ENCODE data around the gene E2F8.
"Not testable (repeated sequence)": the region's sequence is repeated elsewhere in the genome, so short reads cannot be mapped to it uniquely, and the experiment has no call there.

E2F8 gene

GRCh38 chr11:19259487-19260345 is 19.0 kb upstream of the E2F8 start:
- H3K9me3 ChIP-seq (ENCODE audit: low read depth, low read length) = no peaks in the 10 kb centered on the region
- DNase-seq (ENCODE audit: low read depth, low spot score) = no peak
- no peak overlapping the region for H3K4me3 ChIP-seq
- no peaks in the 10 kb centered on the region for H3K36me3 ChIP-seq (ENCODE audit: insufficient read depth, low read length)
- no peak overlapping the region for H3K27ac ChIP-seq
- TF ChIP-seq FOXP2 (optimal IDR thresholded peaks at IDR 0.05; ENCODE audit: control extremely low read depth, extremely low read length, insufficient read depth) = no peak
- TF ChIP-seq POLR2AphosphoS5 (IDR thresholded peaks at IDR 0.05; ENCODE audit: borderline replicate concordance, low read depth, low read length) = no peak
- TF ChIP-seq EZH2 (IDR thresholded peaks at IDR 0.05) = no peak
- no peak overlapping the region for H3K9ac ChIP-seq (ENCODE audit: insufficient read length)

- TF ChIP-seq FOXP2 (optimal IDR thresholded peaks at IDR 0.05; ENCODE audit: control extremely low read depth, extremely low read length, insufficient read depth) (no peak), POLR2AphosphoS5 (IDR thresholded peaks at IDR 0.05; ENCODE audit: borderline replicate concordance, low read depth, low read length) (no peak), EZH2 (IDR thresholded peaks at IDR 0.05) (no peak)
- no peak overlapping the region for H3K9ac ChIP-seq (ENCODE audit: insufficient read length)
Observed at GRCh38 chr11:19258641-19259230, 18.0 kb upstream of the E2F8 start.

DNA sequence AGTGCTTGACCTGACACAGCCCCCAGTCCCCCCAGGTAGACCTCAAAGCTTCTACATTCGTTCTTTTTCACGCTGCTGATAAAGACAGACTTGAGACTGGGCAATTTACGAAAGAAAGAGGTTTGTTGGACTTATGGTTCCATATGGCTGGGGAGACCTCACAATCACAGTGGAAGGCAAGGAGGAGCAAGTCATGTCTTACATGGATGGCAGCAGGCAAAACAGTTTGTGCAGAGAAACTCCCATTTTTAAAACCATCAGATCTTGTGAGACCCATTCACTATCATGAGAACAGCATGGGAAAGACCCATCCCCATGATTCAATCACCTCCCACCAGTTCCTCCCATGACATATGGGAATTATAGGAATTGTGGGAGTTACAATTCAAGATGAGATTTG is 13.7 kb upstream of the E2F8 start:
- H3K9ac ChIP-seq (ENCODE audit: insufficient read length); H3K9me3 ChIP-seq (ENCODE audit: low read depth, low read length); DNase-seq (ENCODE audit: low read depth, low spot score); H3K27ac ChIP-seq; H3K36me3 ChIP-seq (ENCODE audit: insufficient read depth, low read length); H3K4me3 ChIP-seq: not testable (repeated sequence)

More at GRCh38 chr11:19258641-19259230, 18.0 kb upstream of the E2F8 start:
- Histone ChIP-seq H3K36me3 (ENCODE audit: insufficient read depth, low read length) (no peaks in the 10 kb centered on the region), H3K27ac (no peak overlapping the region), H3K4me3 (no peak overlapping the region), H3K9me3 (ENCODE audit: low read depth, low read length) (no peaks in the 10 kb centered on the region)
- DNase-seq (ENCODE audit: low read depth, low spot score) = no peak

GRCh38 chr11:19253817-19254216 is 13.1 kb upstream of the E2F8 start:
- no peak for DNase-seq (ENCODE audit: low read depth, low spot score)
- no peaks in the 10 kb centered on the region for H3K36me3 ChIP-seq (ENCODE audit: insufficient read depth, low read length)
- H3K9ac ChIP-seq (ENCODE audit: insufficient read length) = no peak overlapping the region
- H3K4me3 ChIP-seq = no peak overlapping the region
- no peaks in the 10 kb centered on the region for H3K9me3 ChIP-seq (ENCODE audit: low read depth, low read length)
- H3K27ac ChIP-seq = no peak overlapping the region
- TF ChIP-seq EZH2 (IDR thresholded peaks at IDR 0.05) (no peak), FOXP2 (optimal IDR thresholded peaks at IDR 0.05; ENCODE audit: control extremely low read depth, extremely low read length, insufficient read depth) (no peak)

DNA sequence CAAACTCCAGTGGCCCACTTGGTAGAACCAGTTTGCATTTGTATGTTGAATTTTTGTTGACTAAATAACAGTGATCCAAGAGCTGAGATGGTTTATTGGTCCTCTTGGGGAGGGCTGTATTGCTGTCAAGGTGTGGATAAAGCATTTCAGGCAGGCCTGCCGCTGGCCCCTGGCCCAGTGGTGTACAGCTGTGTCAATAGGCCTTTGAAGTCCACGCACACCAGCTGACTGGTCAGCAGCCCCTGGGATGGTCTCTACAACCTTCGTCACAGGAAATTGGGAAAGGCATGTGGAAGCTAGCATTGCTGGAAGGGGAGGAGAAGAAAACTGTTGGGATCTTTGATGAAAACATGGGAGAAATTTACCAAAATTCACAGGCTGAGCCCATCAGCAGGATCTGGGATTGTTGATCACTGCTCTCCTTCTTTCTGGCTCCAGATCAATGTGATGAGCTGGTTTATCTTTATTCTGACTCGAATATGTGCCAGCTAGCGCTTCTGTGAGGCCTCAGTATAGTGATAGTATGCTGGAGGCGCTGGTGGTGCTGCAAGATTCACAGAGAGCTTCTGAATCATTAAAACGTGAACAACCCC is 12.5 kb upstream of the E2F8 start:
- Histone ChIP-seq H3K4me3 (no peak overlapping the region), H3K27ac (no peak overlapping the region), H3K9me3 (ENCODE audit: low read depth, low read length) (no peaks in the 10 kb centered on the region), H3K36me3 (ENCODE audit: insufficient read depth, low read length) (no peaks in the 10 kb centered on the region), H3K9ac (ENCODE audit: insufficient read length) (no peak overlapping the region)
- TF ChIP-seq FOXP2 (optimal IDR thresholded peaks at IDR 0.05; ENCODE audit: control extremely low read depth, extremely low read length, insufficient read depth) (no peak), EZH2 (IDR thresholded peaks at IDR 0.05) (no peak)
- no peak for DNase-seq (ENCODE audit: low read depth, low spot score)

- Histone ChIP-seq H3K27ac (no peak overlapping the region), H3K9ac (ENCODE audit: insufficient read length) (no peak overlapping the region), H3K36me3 (ENCODE audit: insufficient read depth, low read length) (no peaks in the 10 kb centered on the region), H3K4me3 (no peak overlapping the region), H3K9me3 (ENCODE audit: low read depth, low read length) (no peaks in the 10 kb centered on the region)
- TF ChIP-seq FOXP2 (optimal IDR thresholded peaks at IDR 0.05; ENCODE audit: control extremely low read depth, extremely low read length, insufficient read depth) (no peak), POLR2AphosphoS5 (IDR thresholded peaks at IDR 0.05; ENCODE audit: borderline replicate concordance, low read depth, low read length) (no peak), EZH2 (IDR thresholded peaks at IDR 0.05) (no peak)
- no peak for DNase-seq (ENCODE audit: low read depth, low spot score)
Observed at GRCh38 chr11:19252394-19253152, 11.8 kb upstream of the E2F8 start.

GRCh38 chr11:19251577-19251976 is 10.8 kb upstream of the E2F8 start:
- no peak overlapping the region for H3K27ac ChIP-seq
- no peaks in the 10 kb centered on the region for H3K36me3 ChIP-seq (ENCODE audit: insufficient read depth, low read length)
- no peak for TF ChIP-seq FOXP2 (optimal IDR thresholded peaks at IDR 0.05; ENCODE audit: control extremely low read depth, extremely low read length, insufficient read depth)
- H3K4me3 ChIP-seq = no peak overlapping the region
- H3K9ac ChIP-seq (ENCODE audit: insufficient read length) = no peak overlapping the region
- no peaks in the 10 kb centered on the region for H3K9me3 ChIP-seq (ENCODE audit: low read depth, low read length)
- DNase-seq (ENCODE audit: low read depth, low spot score) = no peak

DNA sequence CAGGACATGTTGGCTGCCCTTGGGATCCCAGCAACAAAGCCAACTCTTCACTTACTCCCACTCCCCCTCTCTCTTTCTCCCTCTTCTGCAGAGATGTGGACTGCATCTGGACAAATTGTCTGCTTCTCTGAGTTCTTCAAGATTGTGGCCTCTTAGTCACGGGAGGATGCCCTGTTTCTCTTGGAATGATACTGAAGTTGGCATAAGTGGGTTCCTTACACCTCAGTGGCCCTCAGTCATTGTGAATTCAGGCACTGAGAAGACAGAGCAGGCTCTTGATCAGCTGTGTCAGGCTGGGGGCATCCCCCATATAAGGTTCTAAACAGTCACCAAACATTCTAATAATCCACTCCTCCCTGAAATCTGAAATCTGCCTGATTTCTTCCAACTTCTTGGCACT is 6.1 kb upstream of the E2F8 start:
- Histone ChIP-seq H3K27ac (no peak overlapping the region), H3K9ac (ENCODE audit: insufficient read length) (no peak overlapping the region), H3K9me3 (ENCODE audit: low read depth, low read length) (no peaks in the 10 kb centered on the region), H3K36me3 (ENCODE audit: insufficient read depth, low read length) (no peaks in the 10 kb centered on the region), H3K4me3 (no peak overlapping the region)
- TF ChIP-seq POLR2AphosphoS5 (IDR thresholded peaks at IDR 0.05; ENCODE audit: borderline replicate concordance, low read depth, low read length) (no peak), EZH2 (IDR thresholded peaks at IDR 0.05) (no peak), FOXP2 (optimal IDR thresholded peaks at IDR 0.05; ENCODE audit: control extremely low read depth, extremely low read length, insufficient read depth) (no peak)
- no peak for DNase-seq (ENCODE audit: low read depth, low spot score)
